NB4 (cell line): Measurements from ENCODE around the gene ZFP37.

ENCODE experiments used
- DNase-seq: peaks from one replicate; pipeline ENCODE4 v3.0.0; 2010; ENCODE audit warnings: low read depth
- H3K4me3 ChIP-seq: one replicate; pipeline ENCODE4 v1.5.1; 2011; ENCODE audit warnings: mild to moderate bottlenecking, low read depth, low read length, moderate library complexity
- MYC ChIP-seq: IDR thresholded peaks from 2 replicates; pipeline ENCODE4 v1.6.1; 2011; ENCODE audit warnings: low read depth, low read length
- POLR2A ChIP-seq: IDR thresholded peaks from 2 replicates; pipeline ENCODE4 v1.6.1; 2011; ENCODE audit warnings: mild to moderate bottlenecking; ENCODE audit not compliant: insufficient read length; ENCODE audit errors: extremely low read depth
- TF ChIP-seq, protein P1 (sequence below): IDR thresholded peaks from one replicate; pipeline ENCODE4 v1.5.1; 2012; ENCODE audit warnings: low read depth, low read length
- TF ChIP-seq, protein P2 (sequence below): IDR thresholded peaks from 2 replicates; pipeline ENCODE4 v1.6.1; 2011; ENCODE audit warnings: low read depth, low read length

ZFP37 gene

DNA sequence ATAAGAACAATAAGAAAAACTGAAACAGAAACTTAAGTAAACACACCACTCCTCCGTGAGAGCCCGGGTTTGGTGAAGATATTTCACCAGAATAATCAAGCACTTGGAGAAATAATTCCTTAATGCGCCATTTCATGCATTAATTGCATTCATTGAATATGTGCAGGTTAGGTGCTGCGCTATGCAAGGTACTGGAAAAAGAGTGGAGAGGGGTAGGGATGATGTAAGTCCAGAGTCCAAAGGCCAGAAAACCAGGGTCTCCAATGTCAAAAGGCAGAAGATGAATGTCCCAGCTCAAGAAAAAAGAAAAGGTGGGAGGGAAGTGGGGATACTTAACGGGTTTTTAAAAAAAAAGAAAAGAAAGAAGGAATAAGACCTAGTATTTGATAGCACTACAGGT is 669 bp upstream of the ZFP37 start:
- no peak for TF ChIP-seq POLR2A
- no peak for TF ChIP-seq MYC
- TF ChIP-seq, protein P1, sequence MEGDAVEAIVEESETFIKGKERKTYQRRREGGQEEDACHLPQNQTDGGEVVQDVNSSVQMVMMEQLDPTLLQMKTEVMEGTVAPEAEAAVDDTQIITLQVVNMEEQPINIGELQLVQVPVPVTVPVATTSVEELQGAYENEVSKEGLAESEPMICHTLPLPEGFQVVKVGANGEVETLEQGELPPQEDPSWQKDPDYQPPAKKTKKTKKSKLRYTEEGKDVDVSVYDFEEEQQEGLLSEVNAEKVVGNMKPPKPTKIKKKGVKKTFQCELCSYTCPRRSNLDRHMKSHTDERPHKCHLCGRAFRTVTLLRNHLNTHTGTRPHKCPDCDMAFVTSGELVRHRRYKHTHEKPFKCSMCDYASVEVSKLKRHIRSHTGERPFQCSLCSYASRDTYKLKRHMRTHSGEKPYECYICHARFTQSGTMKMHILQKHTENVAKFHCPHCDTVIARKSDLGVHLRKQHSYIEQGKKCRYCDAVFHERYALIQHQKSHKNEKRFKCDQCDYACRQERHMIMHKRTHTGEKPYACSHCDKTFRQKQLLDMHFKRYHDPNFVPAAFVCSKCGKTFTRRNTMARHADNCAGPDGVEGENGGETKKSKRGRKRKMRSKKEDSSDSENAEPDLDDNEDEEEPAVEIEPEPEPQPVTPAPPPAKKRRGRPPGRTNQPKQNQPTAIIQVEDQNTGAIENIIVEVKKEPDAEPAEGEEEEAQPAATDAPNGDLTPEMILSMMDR = no peak
- TF ChIP-seq, protein P2, sequence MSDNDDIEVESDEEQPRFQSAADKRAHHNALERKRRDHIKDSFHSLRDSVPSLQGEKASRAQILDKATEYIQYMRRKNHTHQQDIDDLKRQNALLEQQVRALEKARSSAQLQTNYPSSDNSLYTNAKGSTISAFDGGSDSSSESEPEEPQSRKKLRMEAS = no peak
- H3K4me3 ChIP-seq = no peak overlapping the region
- no peak for DNase-seq

DNA sequence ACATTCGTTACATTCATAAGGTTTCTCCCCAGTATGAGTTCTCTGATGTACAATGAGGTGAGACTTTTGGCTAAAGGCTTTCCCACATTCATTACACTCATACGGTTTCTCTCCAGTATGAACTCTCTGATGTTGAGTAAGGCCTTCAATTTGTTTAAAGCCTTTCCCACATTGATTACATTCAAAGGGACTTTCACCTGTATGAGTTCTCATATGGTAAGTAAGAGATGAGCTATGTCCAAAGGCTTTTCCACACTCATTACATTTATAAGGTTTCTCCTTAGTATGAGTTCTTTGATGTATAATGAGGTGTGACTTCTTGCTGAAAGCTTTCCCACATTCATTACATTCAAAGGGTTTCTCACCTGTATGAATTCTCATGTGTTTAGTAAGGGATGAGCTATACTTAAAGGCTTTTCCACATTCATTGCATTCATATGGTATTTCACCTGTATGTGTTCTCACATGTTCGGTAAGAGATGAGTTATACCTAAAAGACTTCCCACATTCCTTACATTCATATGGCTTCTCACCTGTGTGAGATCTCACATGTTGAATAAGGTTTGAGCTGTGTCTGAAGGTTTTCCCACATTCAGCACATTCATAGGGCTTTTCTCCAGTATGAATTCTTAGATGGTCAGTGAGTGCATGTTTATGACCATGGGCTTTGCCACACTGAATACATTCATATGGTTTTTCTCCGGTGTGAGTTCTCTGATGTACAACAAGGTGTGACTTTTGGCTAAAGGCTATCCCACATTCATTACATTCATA is 13.5 kb downstream of the ZFP37 start:
- peak; percentile 1 for DNase-seq
- TF ChIP-seq, protein P1 = no peak
- TF ChIP-seq POLR2A (no peak), MYC (no peak)
- TF ChIP-seq, protein P2 = no peak
- no peak overlapping the region for H3K4me3 ChIP-seq

DNA sequence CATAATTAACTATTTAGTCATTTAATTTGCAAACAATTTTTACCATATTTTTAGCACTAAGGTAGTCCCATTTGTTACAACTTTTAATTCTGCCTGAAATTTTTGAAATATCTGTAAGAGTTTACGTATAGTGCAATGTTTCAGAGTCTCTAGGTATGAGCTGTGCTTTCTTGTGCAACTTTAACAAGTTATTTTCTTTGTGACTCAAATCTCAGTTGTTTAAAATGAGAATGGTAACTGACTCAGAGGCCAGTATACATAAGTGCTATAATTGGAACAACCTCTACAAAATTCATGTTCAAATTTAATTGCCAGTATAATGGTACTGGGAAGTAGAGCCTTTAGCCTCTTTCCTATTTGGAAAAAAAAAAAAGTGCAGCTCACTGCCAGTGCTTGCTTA is 30.3 kb downstream of the ZFP37 start:
- no peak for DNase-seq
- TF ChIP-seq, protein P2 = no peak
- TF ChIP-seq, protein P1 = no peak
- no peak for TF ChIP-seq POLR2A
- no peak for TF ChIP-seq MYC

DNA sequence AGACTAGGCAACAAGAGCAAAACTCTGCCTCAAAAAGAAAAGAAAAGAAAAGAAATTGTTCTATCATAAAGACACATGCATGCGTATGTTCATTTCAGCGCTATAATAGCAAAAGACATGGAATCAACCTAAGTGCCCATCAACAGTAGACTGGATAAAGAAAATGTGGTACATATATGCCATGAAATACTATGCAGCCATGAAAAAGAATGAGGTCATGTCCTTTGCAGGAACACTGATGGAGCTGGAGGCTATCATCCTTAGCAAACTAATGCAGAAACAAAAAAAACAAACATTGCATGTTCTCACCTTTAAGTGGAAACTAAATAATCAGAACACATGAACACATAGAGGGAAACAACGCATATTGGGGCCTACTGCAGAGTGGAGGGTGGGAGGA is 38.3 kb downstream of the ZFP37 start:
- no peak for DNase-seq
- no peak for TF ChIP-seq POLR2A
- TF ChIP-seq, protein P1 = no peak
- TF ChIP-seq, protein P2 = no peak
- H3K4me3 ChIP-seq = no peak overlapping the region

More for the DNA sequence above, 30.3 kb downstream of the ZFP37 start:
- no peak overlapping the region for H3K4me3 ChIP-seq

DNA sequence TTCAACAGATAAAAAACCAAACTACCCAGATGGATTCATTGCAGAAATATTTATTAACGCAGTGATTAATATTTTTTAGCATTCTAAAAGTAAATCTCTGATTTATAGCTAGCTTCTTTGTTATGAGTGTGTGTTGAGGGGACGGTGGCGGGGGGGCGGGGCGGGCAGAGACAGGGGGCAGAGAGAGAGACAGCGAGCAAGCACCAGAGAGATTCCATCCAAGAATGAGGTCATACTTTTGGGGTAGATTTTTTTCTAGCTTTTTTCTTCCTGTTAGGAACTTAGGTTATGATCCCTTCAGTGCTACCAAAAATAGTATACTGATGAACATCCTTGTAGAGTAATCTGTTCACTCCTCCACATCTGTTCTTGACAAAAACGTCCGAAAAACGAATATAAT is 44.0 kb downstream of the ZFP37 start:
- no peak for DNase-seq
- H3K4me3 ChIP-seq = no peak overlapping the region
- TF ChIP-seq, protein P2 = no peak
- no peak for TF ChIP-seq MYC
- TF ChIP-seq, protein P1 = no peak

DNA sequence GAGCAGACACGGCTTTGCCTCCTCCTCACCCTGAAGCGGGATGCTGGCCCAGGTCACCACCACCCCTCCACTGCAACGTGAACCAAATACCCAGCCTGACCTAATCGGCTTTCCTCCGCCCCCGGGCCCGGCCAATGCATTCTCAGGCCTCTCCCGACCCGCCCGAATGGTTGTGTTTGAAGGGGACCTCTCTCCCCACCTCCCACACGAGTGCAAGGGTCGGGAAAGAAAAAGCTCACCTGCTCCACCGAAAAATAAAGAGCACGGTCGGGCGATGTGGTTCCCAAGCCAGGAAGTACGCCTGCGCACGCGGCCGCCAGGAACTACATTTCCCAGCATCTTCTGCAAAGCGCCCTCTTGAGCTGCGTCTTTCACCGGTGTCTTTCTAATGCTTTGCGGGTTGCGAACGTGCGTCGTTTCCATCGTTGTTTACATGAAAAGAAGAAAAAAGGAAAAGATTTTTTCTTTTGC is 44.6 kb downstream of the ZFP37 start, which contains the start of gene ZNF883:
Gene ZNF883 (minus strand): TSS at position 282 of the 471 bp plus-strand sequence.
- TF ChIP-seq, protein P1 = no peak
- TF ChIP-seq POLR2A (no peak), MYC (no peak)
- TF ChIP-seq, protein P2 = no peak
- H3K4me3 ChIP-seq = no peak within 1 kb of the TSS
- DNase-seq = no peak
